Breast epithelium (tissue), 4 donors: ENCODE data around the gene BBS9. TPM values are rescaled to one million over a fixed set of nuclear protein-coding genes. Genes with fewer than 3 reads are reported as not detected.

Source experiments
- DNase-seq, 2 donors: peaks; one replicate each; pipeline ENCODE4 v3.0.0-alpha.2; 2019; ENCODE audit warnings: low spot score in 2 of 2
- H3K27ac ChIP-seq, 2 donors: fragments of 200-600 bp; sonication (generic) in 1 of 2; one replicate each; pipeline ENCODE4 v1.5.1; 2016 to 2019; ENCODE audit warnings: mild to moderate bottlenecking in 1 of 2
- H3K27me3 ChIP-seq, 2 donors: fragments of 200-600 bp; sonication (generic) in 1 of 2; one replicate each; pipeline versions ENCODE4 v1.5.1 to v1.6.0; 2017 to 2019; ENCODE audit warnings: control low read depth in 1 of 2, mild to moderate bottlenecking in 1 of 2
- H3K36me3 ChIP-seq: fragments of 200-600 bp; one replicate; pipeline ENCODE4 v1.5.1; 2019
- H3K4me1 ChIP-seq, 2 donors: fragments of 200-600 bp; sonication (generic); one replicate each; pipeline ENCODE4 v1.5.1; 2016 to 2019; ENCODE audit warnings: control low read depth in 1 of 2
- H3K4me3 ChIP-seq, 3 donors: fragments of 200-600 bp; sonication (generic); 1 replicate in 2 of 3; 2 replicates in 1 of 3; pipeline ENCODE4 v1.5.1; 2016 to 2019; ENCODE audit warnings: mild to moderate bottlenecking in 3 of 3, moderate library complexity in 2 of 3
- H3K9me3 ChIP-seq, 2 donors: fragments of 200-600 bp; sonication (generic) in 1 of 2; one replicate each; pipeline ENCODE4 v1.5.1; 2016 to 2019; ENCODE audit warnings: control low read depth in 1 of 2
- POLR2A ChIP-seq: fragments of 450-650 bp; IDR thresholded peaks from one replicate; pipeline ENCODE4 v1.6.1; 2016; ENCODE audit warnings: antibody characterized with exemption, mild to moderate bottlenecking, moderate library complexity
- POLR2AphosphoS5 ChIP-seq, 3 donors: sonication (generic); formaldehyde crosslinking; IDR thresholded peaks; one replicate each; pipeline ENCODE4 v1.6.1; 2017; ENCODE audit warnings: antibody characterized with exemption in 3 of 3
- intact Hi-C: fragments of 100-400 bp; cut with DNase I; formaldehyde crosslinking; loops from one replicate; pipeline ENCODE4 v1.15.1; 2023; ENCODE audit warnings: low total_unique reads
- total RNA-seq, 3 donors: library from RNA; depleted of rRNA; stranded (reverse); fragments of >200 nt; gene quantifications; one replicate each; pipeline ENCODE4 v1.1.0, GENCODE V29; 2016
- TF ChIP-seq, protein P1 (sequence below), 3 donors: fragments of 450-650 bp; IDR thresholded peaks; one replicate each; pipeline ENCODE4 v1.5.1; 2016 to 2017; ENCODE audit warnings: antibody characterized with exemption in 3 of 3, mild to moderate bottlenecking in 3 of 3, moderate library complexity in 3 of 3

The BBS9 gene
- total RNA-seq, 3 donors from 2014 or later, result 27.4 to 49.5 (median 43.6) TPM

DNA sequence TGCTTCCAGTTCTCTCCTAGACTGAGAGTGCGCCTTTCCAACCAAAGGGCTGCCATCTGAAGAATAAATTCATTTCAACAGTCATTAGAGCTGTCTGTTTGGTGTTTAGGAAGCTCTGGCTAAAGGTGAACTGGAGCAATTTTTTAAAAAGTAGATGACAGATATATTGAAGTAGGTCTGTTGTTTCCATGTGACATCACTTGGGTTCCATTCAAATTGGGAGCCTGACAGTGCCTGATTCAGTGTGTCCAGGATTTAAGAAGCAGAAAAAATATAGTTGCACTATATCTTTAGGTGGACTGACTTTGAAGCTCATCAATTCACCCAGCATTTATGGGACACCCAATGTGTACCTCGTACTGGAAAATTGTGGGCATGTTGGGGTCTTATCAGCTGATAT lies 367.7 kb downstream of the BBS9 start:
- DNase-seq, result no peak
- intact Hi-C loops, result no loop called here
- Histone ChIP-seq H3K4me1 (no peaks in the 10 kb centered on the region), H3K4me3 (no peak overlapping the region), H3K36me3 (no peaks in the 10 kb centered on the region), H3K9me3 (no peaks in the 10 kb centered on the region), H3K27ac (no peak overlapping the region), H3K27me3 (no peaks in the 10 kb centered on the region)
- TF ChIP-seq, protein P1, sequence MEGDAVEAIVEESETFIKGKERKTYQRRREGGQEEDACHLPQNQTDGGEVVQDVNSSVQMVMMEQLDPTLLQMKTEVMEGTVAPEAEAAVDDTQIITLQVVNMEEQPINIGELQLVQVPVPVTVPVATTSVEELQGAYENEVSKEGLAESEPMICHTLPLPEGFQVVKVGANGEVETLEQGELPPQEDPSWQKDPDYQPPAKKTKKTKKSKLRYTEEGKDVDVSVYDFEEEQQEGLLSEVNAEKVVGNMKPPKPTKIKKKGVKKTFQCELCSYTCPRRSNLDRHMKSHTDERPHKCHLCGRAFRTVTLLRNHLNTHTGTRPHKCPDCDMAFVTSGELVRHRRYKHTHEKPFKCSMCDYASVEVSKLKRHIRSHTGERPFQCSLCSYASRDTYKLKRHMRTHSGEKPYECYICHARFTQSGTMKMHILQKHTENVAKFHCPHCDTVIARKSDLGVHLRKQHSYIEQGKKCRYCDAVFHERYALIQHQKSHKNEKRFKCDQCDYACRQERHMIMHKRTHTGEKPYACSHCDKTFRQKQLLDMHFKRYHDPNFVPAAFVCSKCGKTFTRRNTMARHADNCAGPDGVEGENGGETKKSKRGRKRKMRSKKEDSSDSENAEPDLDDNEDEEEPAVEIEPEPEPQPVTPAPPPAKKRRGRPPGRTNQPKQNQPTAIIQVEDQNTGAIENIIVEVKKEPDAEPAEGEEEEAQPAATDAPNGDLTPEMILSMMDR (IDR thresholded peaks at IDR 0.05), result no peak
- no peak for TF ChIP-seq POLR2AphosphoS5 (IDR thresholded peaks at IDR 0.05)

- Histone ChIP-seq H3K27me3 (no peaks in the 10 kb centered on the region), H3K9me3 (no peaks in the 10 kb centered on the region), H3K36me3 (no peaks in the 10 kb centered on the region), H3K27ac (no peak overlapping the region), H3K4me3 (no peak overlapping the region), H3K4me1 (peaks cover 0 to 3% of the 10 kb centered on the region in 2 donors)
- TF ChIP-seq, protein P1 (IDR thresholded peaks at IDR 0.05), result no peak
- TF ChIP-seq POLR2AphosphoS5 (IDR thresholded peaks at IDR 0.05), result no peak
- no peak for TF ChIP-seq POLR2A
- intact Hi-C loops, result no loop called here
- no peak for DNase-seq
These were observed 371.6 kb downstream of the BBS9 start for GRCh38 chr7:33500703-33501701.

DNA sequence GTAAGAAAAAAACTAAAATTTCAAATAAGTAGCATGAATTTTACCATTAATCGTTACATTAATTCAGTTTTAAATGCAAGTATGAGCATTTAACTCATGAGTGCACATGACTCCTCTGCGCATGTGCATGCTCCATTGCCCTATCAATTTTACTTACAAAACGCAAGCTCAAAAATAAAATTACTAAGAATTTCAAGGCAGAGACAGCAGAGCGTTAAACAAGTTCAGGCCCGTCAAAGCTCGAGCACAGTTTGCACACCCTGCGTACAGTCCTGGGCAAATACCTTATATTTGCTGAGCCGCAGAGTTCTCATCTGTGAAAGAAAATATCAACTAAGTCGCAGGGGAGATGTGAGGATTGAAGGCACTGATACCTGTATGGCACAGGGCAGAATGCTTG lies 373.6 kb downstream of the BBS9 start:
- H3K27me3 ChIP-seq, result no peaks in the 10 kb centered on the region
- intact Hi-C loops, result no loop called here
- H3K36me3 ChIP-seq, result no peaks in the 10 kb centered on the region
- TF ChIP-seq, protein P1 (IDR thresholded peaks at IDR 0.05), result no peak
- TF ChIP-seq POLR2AphosphoS5 (IDR thresholded peaks at IDR 0.05) (no peak), POLR2A (no peak)
- H3K9me3 ChIP-seq, result no peaks in the 10 kb centered on the region
- no peak for DNase-seq
- H3K27ac ChIP-seq, result no peak overlapping the region
- no peak overlapping the region for H3K4me3 ChIP-seq
- peaks cover 0 to 3% of the 10 kb centered on the region in 2 donors for H3K4me1 ChIP-seq

DNA sequence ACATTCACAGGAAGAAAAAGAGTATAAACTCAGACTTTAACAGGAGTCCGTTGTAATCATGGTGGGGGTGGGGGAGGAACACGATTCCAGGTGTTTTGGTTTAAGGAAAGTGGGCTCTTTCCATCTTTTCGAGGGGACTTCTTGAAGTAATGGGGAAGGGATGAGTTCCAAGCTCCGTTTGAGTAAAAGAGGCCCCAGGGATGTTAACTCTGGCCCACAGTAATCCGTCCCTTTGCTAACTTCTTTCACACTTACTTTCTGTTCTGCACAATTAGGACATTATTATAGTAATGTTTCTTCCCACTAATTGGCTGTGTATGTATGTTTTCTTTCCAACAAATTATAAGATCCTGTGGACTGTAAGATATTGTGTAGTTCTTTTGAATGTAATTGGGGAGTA lies 374.4 kb downstream of the BBS9 start:
- H3K4me3 ChIP-seq, result no peak overlapping the region
- no peak for DNase-seq
- no peaks in the 10 kb centered on the region for H3K27me3 ChIP-seq
- no peak for TF ChIP-seq POLR2AphosphoS5 (IDR thresholded peaks at IDR 0.05)
- TF ChIP-seq, protein P1 (IDR thresholded peaks at IDR 0.05), result no peak
- no peak for TF ChIP-seq POLR2A
- no peaks in the 10 kb centered on the region for H3K9me3 ChIP-seq
- no peaks in the 10 kb centered on the region for H3K36me3 ChIP-seq
- no peak overlapping the region for H3K27ac ChIP-seq
- intact Hi-C loops, result no loop called here
- peaks cover 0 to 3% of the 10 kb centered on the region in 2 donors for H3K4me1 ChIP-seq

GRCh38 chr7:33504266-33504665 lies 374.9 kb downstream of the BBS9 start:
- Histone ChIP-seq H3K4me3 (no peak overlapping the region), H3K36me3 (no peaks in the 10 kb centered on the region), H3K4me1 (peaks cover 0 to 3% of the 10 kb centered on the region in 2 donors), H3K27ac (no peak overlapping the region), H3K9me3 (no peaks in the 10 kb centered on the region), H3K27me3 (no peaks in the 10 kb centered on the region)
- intact Hi-C loops, result no loop called here
- no peak for DNase-seq
- TF ChIP-seq, protein P1 (IDR thresholded peaks at IDR 0.05), result no peak
- TF ChIP-seq POLR2AphosphoS5 (IDR thresholded peaks at IDR 0.05) (no peak), POLR2A (no peak)
